ENCODE results near the gene RPS6KB1. TPM values are rescaled to one million over a fixed set of nuclear protein-coding genes. Genes with fewer than 3 reads are reported as not detected.
A peak's percentile ranks its signal among the peaks of the same experiment; 100 is the strongest.

Gene RPS6KB1
- polyA plus RNA-seq, 1 donor (not counting 4 experiments of a cell fraction or from before 2014, with no cell fraction given): 19.7 TPM

DNA sequence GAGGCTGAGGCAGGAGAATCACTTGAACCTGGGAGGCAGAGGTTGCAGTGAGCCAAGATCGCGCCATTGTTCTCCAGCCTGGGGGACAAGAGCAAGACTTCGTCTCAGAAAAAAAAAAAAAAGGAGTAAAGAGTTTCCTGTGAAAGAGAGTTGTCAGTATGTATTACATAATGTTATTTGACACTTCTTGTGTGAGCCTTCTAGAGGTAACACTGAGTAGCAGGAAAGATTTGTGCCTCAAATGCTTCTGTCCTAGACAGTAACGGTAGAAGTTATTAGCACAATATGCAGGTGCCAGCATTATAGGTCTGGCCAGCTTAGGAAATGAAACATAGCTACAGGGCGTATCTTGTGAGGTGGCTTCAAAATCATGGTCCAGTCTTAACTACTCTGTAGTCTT, 6.2 kb downstream of the RPS6KB1 start:
- H3K79me2 ChIP-seq (ENCODE audit: control insufficient read depth, insufficient read depth, low read length): peaks cover 84% of the 10 kb centered on the region
- H3K4me1 ChIP-seq (ENCODE audit: control insufficient read depth, extremely low read depth, insufficient read depth, low read length): peaks cover 6% of the 10 kb centered on the region
- H3K36me3 ChIP-seq (ENCODE audit: control insufficient read depth in 2 of 2, extremely low read depth in 1 of 2, insufficient read depth in 2 of 2, low read length in 2 of 2): no peaks in the 10 kb centered on the region
- H3K27me3 ChIP-seq (ENCODE audit: control insufficient read depth, extremely low read depth, insufficient read depth, low read length): no peaks in the 10 kb centered on the region
- DNase-seq (ENCODE audit: low read depth, low spot score) (no peak), FAIRE-seq (peak; percentile 56)
- dilution Hi-C loops (cut with MboI; ENCODE audit: extremely low pct_ligation_motif_present, low sequenced_read_pairs): no loop called here
- no peak overlapping the region for H3K4me3 ChIP-seq (ENCODE audit: control insufficient read depth in 2 of 3, extremely low read depth in 1 of 3, insufficient read depth in 2 of 3, low read depth in 1 of 3, low read length in 3 of 3)
- H4K20me1 ChIP-seq (ENCODE audit: control insufficient read depth, extremely low read depth, insufficient read depth, low read length): peaks cover 4% of the 10 kb centered on the region
- H3K4me2 ChIP-seq (ENCODE audit: control insufficient read depth, extremely low read depth, insufficient read depth, low read depth, low read length): no peak overlapping the region
- no peaks in the 10 kb centered on the region for H3K9me1 ChIP-seq (ENCODE audit: control insufficient read depth, extremely low read depth, insufficient read depth, low read length)
- no peak overlapping the region for H3K9ac ChIP-seq (ENCODE audit: control insufficient read depth, extremely low read depth, insufficient read depth, low read length)
- H2AFZ ChIP-seq (ENCODE audit: control insufficient read depth, low read length): no peak overlapping the region
- H3K9me3 ChIP-seq (ENCODE audit: control insufficient read depth, low read depth, low read length): no peaks in the 10 kb centered on the region
- TF ChIP-seq EZH2 (IDR thresholded peaks at IDR 0.05; ENCODE audit: low read length): no peak
- TF ChIP-seq, protein P1, sequence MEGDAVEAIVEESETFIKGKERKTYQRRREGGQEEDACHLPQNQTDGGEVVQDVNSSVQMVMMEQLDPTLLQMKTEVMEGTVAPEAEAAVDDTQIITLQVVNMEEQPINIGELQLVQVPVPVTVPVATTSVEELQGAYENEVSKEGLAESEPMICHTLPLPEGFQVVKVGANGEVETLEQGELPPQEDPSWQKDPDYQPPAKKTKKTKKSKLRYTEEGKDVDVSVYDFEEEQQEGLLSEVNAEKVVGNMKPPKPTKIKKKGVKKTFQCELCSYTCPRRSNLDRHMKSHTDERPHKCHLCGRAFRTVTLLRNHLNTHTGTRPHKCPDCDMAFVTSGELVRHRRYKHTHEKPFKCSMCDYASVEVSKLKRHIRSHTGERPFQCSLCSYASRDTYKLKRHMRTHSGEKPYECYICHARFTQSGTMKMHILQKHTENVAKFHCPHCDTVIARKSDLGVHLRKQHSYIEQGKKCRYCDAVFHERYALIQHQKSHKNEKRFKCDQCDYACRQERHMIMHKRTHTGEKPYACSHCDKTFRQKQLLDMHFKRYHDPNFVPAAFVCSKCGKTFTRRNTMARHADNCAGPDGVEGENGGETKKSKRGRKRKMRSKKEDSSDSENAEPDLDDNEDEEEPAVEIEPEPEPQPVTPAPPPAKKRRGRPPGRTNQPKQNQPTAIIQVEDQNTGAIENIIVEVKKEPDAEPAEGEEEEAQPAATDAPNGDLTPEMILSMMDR (optimal IDR thresholded peaks at IDR 0.05 in 1 of 3, IDR thresholded peaks at IDR 0.05 in 1 of 3, conservative IDR thresholded peaks at IDR 0.05 in 1 of 3; ENCODE audit: extremely low read depth in 1 of 3, insufficient read depth in 2 of 3, low read length in 3 of 3): peak in 1 of 3 experiments; percentile 10
- no peak overlapping the region for H3K27ac ChIP-seq (ENCODE audit: control insufficient read depth, insufficient read depth, low read length)

DNA sequence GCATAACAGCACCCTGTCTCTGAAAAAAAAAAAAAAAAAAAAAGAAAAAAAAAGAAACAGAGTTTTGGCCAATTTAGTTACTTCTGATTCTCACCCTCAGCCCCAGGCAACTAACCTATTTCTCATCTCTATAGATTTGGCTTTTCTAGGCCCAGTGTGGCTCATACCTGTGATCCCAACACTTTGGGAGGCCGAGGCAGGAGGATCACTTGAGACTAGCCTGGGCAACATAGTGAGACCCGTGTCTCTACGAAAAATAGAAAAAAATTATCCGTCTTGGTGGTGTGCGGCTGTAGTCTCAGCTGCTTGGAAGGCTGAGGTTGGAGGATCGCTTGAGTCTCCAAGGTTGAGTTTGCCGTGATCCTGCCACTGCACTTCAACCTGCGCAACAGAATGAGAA, 8.7 kb downstream of the RPS6KB1 start:
- H3K9ac ChIP-seq (ENCODE audit: control insufficient read depth, extremely low read depth, insufficient read depth, low read length): no peak overlapping the region

More for the DNA sequence above, 8.7 kb downstream of the RPS6KB1 start:
- H3K79me2 ChIP-seq (ENCODE audit: control insufficient read depth, insufficient read depth, low read length): peaks cover 83% of the 10 kb centered on the region
- FAIRE-seq: no peak
- no peak for TF ChIP-seq EZH2 (IDR thresholded peaks at IDR 0.05; ENCODE audit: low read length)
- TF ChIP-seq, protein P1 (optimal IDR thresholded peaks at IDR 0.05 in 1 of 3, IDR thresholded peaks at IDR 0.05 in 1 of 3, conservative IDR thresholded peaks at IDR 0.05 in 1 of 3; ENCODE audit: extremely low read depth in 1 of 3, insufficient read depth in 2 of 3, low read length in 3 of 3): no peak
- no peak overlapping the region for H2AFZ ChIP-seq (ENCODE audit: control insufficient read depth, low read length)
- no peaks in the 10 kb centered on the region for H3K9me1 ChIP-seq (ENCODE audit: control insufficient read depth, extremely low read depth, insufficient read depth, low read length)
- H4K20me1 ChIP-seq (ENCODE audit: control insufficient read depth, extremely low read depth, insufficient read depth, low read length): no peaks in the 10 kb centered on the region
- dilution Hi-C loops (cut with MboI; ENCODE audit: extremely low pct_ligation_motif_present, low sequenced_read_pairs): no loop called here
- no peaks in the 10 kb centered on the region for H3K4me1 ChIP-seq (ENCODE audit: control insufficient read depth, extremely low read depth, insufficient read depth, low read length)
- no peak for DNase-seq (ENCODE audit: low read depth, low spot score)
- no peak overlapping the region for H3K4me3 ChIP-seq (ENCODE audit: control insufficient read depth in 2 of 3, extremely low read depth in 1 of 3, insufficient read depth in 2 of 3, low read depth in 1 of 3, low read length in 3 of 3)
- H3K27ac ChIP-seq (ENCODE audit: control insufficient read depth, insufficient read depth, low read length): no peak overlapping the region
- no peaks in the 10 kb centered on the region for H3K27me3 ChIP-seq (ENCODE audit: control insufficient read depth, extremely low read depth, insufficient read depth, low read length)
- no peak overlapping the region for H3K4me2 ChIP-seq (ENCODE audit: control insufficient read depth, extremely low read depth, insufficient read depth, low read depth, low read length)
- no peaks in the 10 kb centered on the region for H3K9me3 ChIP-seq (ENCODE audit: control insufficient read depth, low read depth, low read length)
- H3K36me3 ChIP-seq (ENCODE audit: control insufficient read depth in 2 of 2, extremely low read depth in 1 of 2, insufficient read depth in 2 of 2, low read length in 2 of 2): no peaks in the 10 kb centered on the region
